ENCODE measurements around the gene FKBP15. TPM values are rescaled to one million over a fixed set of nuclear protein-coding genes. Genes with fewer than 3 reads are reported as not detected.

The FKBP15 gene
- total and polyA plus RNA-seq, 2 of the 13 experiments (the other 11 are each of a cell fraction or from before 2014, with no cell fraction given): 12.3 to 18.6 TPM

- TF ChIP-seq NRL (CRISPR knock-in tag; IDR thresholded peaks at IDR 0.05; ENCODE audit: borderline replicate concordance) (no peak), PRDM10 (CRISPR knock-in tag; IDR thresholded peaks at IDR 0.05; ENCODE audit: low read depth) (peak; percentile 48; the same call in 1 of the 2 replicates), SP5 (CRISPR knock-in tag; IDR thresholded peaks at IDR 0.05; ENCODE audit: borderline replicate concordance, low read depth) (peak; percentile 69), ZNF232 (CRISPR knock-in tag; IDR thresholded peaks at IDR 0.05; ENCODE audit: borderline replicate concordance) (no peak), CREM (IDR thresholded peaks at IDR 0.05) (peak; percentile 91), CREM (CRISPR knock-in tag; IDR thresholded peaks at IDR 0.05) (no peak), GTF2F1 (IDR thresholded peaks at IDR 0.05; ENCODE audit: low read length) (no peak), ZBTB3 (CRISPR knock-in tag; IDR thresholded peaks at IDR 0.05; ENCODE audit: borderline replicate concordance, low read depth) (peak; percentile 61; the same call in 1 of the 2 replicates), SNAI1 (CRISPR knock-in tag; IDR thresholded peaks at IDR 0.05; ENCODE audit: borderline replicate concordance) (no peak), TGIF2 (CRISPR knock-in tag; IDR thresholded peaks at IDR 0.05) (no peak; the same call in 1 of the 2 replicates), ZMAT5 (CRISPR knock-in tag; IDR thresholded peaks at IDR 0.05; ENCODE audit: borderline replicate concordance, low read depth) (no peak), ATF3 (CRISPR knock-in tag; IDR thresholded peaks at IDR 0.05) (no peak), NFYB (CRISPR knock-in tag; IDR thresholded peaks at IDR 0.05) (peak; percentile 81), KDM2A (CRISPR knock-in tag; IDR thresholded peaks at IDR 0.05; ENCODE audit: borderline replicate concordance, low read depth) (peak; percentile 83; the same call in 1 of the 2 replicates), MTF1 (CRISPR knock-in tag; IDR thresholded peaks at IDR 0.05) (no peak), PHF20 (CRISPR knock-in tag; IDR thresholded peaks at IDR 0.05) (peak; percentile 95), ZNF34 (CRISPR knock-in tag; IDR thresholded peaks at IDR 0.05; ENCODE audit: borderline replicate concordance) (no peak), PHF8 (CRISPR knock-in tag; IDR thresholded peaks at IDR 0.05) (peak; percentile 93), HNRNPL (IDR thresholded peaks at IDR 0.05; ENCODE audit: low read depth, low read length) (0 out of 2 replicates have a peak, but pooled peaks have one; percentile 28), ZNF615 (CRISPR knock-in tag; IDR thresholded peaks at IDR 0.05; ENCODE audit: borderline replicate concordance) (no peak), DPF2 (CRISPR knock-in tag; IDR thresholded peaks at IDR 0.05; ENCODE audit: borderline replicate concordance, low read depth) (no peak), CHCHD3 (CRISPR knock-in tag; IDR thresholded peaks at IDR 0.05) (no peak), SRY (CRISPR knock-in tag; IDR thresholded peaks at IDR 0.05) (no peak), SOX13 (IDR thresholded peaks at IDR 0.05) (peak; percentile 9; the same call in 1 of the 2 replicates), SOX13 (CRISPR knock-in tag; conservative IDR thresholded peaks at IDR 0.05 in 1 of 2, IDR thresholded peaks at IDR 0.05 in 1 of 2) (no peak)
Measured at GRCh38 chr9:113221003-113221799, at the start of gene FKBP15, which contains the start of gene SLC31A1 (continued).

All from HepG2 (cell line).